Stimulated activated CD4-positive, alpha-beta T cell treated with anti-CD3 and anti-CD28 coated beads, Interleukin-1b, Interleukin-23, amount 100 ng/mL, for 48 hours (primary cell): ENCODE results near the gene POLR2L.
A peak's percentile ranks its signal among the peaks of the same experiment; 100 is the strongest.

Experiments
- DNase-seq: peaks from one replicate; pipeline ENCODE4 v3.0.0-alpha.2; 2020

POLR2L gene

GRCh38 chr11:853682-854448, 11.5 kb upstream of the POLR2L start:
- DNase-seq: no peak

GRCh38 chr11:852762-853161, 10.4 kb upstream of the POLR2L start:
- no peak for DNase-seq

GRCh38 chr11:850775-851763, 8.7 kb upstream of the POLR2L start:
- DNase-seq: no peak

- DNase-seq: no peak
These were observed 7.8 kb upstream of the POLR2L start for GRCh38 chr11:849951-850774.

- no peak for DNase-seq
These were observed 6.9 kb upstream of the POLR2L start for GRCh38 chr11:849104-849824.

GRCh38 chr11:848380-848931, 6.1 kb upstream of the POLR2L start:
- DNase-seq: peak; percentile 60

GRCh38 chr11:847876-848275, 5.5 kb upstream of the POLR2L start:
- no peak for DNase-seq

- no peak for DNase-seq
These were observed 4.3 kb upstream of the POLR2L start for GRCh38 chr11:846496-847098.

GRCh38 chr11:845872-846495, 3.7 kb upstream of the POLR2L start:
- DNase-seq: no peak

GRCh38 chr11:844693-845644, 2.6 kb upstream of the POLR2L start:
- DNase-seq: no peak

- DNase-seq: no peak
These were observed 1.7 kb upstream of the POLR2L start for GRCh38 chr11:843818-844692.

GRCh38 chr11:843086-843734, 881 bp upstream of the POLR2L start:
- DNase-seq: no peak

- DNase-seq: no peak
These were observed 354 bp downstream of the POLR2L start for GRCh38 chr11:841981-842369.

- no peak for DNase-seq
These were observed 2.3 kb downstream of the POLR2L start for GRCh38 chr11:839875-840617.

GRCh38 chr11:839280-839623, 3.1 kb downstream of the POLR2L start:
- DNase-seq: no peak

GRCh38 chr11:838441-839279, 3.7 kb downstream of the POLR2L start:
- no peak for DNase-seq

GRCh38 chr11:837990-838307, 4.4 kb downstream of the POLR2L start:
- no peak for DNase-seq
